Activated effector memory CD4-positive, alpha-beta T cell treated with anti-CD3 and anti-CD28 coated beads, Interleukin-2, amount 50 U/mL, for 16 hours (primary cell): ENCODE results near the gene DOK6.
"Not testable (repeated sequence)": the region's sequence is repeated elsewhere in the genome, so short reads cannot be mapped to it uniquely, and the experiment has no call there.

ENCODE experiments used
- DNase-seq: peaks from one replicate; pipeline ENCODE4 v3.0.0-alpha.2; 2020

Gene DOK6

GRCh38 chr18:69878213-69878933, 477.7 kb downstream of the DOK6 start:
- no peak for DNase-seq

DNA sequence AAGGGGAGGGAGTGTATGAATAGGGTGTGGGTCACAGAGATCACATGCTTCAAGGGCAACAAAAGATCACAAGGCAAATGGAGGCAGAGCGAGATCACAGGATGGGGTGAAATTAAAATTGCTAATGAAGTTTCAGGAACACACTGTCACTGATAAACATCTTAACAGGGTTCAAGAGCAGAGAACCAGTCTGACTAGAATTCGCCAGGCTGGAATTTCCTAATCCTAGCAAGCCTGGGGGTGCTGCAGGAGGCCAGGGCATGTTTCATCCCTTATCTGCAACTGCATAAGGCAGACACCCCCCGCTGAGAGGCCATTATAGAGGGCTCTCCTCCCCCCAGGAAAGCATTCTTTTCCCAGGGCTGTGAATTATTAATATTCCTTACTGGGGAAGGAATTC, 478.4 kb downstream of the DOK6 start:
- not testable (repeated sequence) for DNase-seq

DNA sequence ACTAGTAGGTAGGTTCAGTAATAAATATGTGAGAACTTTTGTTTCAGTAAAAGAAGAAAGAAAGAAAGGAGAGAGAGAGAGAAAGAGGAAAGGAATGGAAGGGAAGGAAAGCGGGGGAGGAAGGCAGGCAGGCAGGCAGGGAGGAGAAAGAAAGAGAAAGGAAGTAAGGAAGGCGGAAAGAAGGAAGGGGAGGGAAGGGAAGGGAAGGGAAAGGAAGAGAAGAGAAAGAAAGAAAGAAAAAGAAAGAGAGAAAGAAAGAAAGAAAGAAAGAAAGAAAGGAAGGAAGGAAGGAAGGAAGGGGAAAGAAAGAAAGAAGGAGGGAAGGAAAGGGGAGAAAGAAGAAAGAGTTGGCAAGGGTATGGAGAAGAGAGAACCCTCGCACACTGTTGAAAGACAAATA, 479.4 kb downstream of the DOK6 start:
- no peak for DNase-seq

GRCh38 chr18:69882965-69883668, 482.4 kb downstream of the DOK6 start:
- DNase-seq, result no peak

DNA sequence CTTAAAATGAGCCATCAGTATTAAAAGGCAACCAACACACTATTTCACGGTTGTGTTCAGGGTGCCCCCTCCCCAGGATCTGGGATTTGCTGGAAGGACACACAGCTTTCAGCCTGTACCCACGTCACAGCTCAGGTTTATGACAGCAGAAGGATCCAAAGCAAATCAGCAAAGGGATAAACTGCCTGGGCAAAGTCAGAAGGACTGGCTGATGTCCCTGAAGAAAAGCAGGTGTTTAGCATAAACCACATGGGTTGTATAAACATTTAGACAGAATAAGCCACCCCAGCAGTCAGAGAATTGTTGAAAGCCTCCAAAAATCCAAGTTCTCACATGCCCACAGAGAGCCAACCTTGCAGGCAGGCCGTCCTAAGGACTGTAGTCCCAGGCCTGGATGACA, 483.1 kb downstream of the DOK6 start:
- no peak for DNase-seq

DNA sequence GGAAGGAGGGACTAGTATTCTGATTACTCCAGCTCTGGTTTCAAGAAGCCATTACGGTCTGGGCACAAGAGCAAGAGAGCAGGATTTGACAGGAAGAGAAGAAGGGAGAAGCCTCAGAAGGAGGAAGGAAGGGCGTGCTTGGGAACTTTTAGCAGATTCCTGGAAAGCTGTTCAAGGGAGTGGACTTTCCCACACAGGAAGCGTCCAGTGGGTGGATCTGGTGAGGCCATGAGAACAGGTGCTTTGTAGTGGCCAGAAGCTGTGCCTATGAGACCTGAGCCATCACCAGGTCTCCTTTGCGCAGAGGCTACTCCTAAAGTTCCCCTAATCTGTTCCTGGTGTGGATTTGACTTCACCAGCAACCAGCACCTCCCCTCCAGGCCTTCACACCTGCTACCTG, 484.7 kb downstream of the DOK6 start:
- DNase-seq, result no peak

- peak; percentile 81 for DNase-seq
These were observed 485.3 kb downstream of the DOK6 start for GRCh38 chr18:69885841-69886531.

DNA sequence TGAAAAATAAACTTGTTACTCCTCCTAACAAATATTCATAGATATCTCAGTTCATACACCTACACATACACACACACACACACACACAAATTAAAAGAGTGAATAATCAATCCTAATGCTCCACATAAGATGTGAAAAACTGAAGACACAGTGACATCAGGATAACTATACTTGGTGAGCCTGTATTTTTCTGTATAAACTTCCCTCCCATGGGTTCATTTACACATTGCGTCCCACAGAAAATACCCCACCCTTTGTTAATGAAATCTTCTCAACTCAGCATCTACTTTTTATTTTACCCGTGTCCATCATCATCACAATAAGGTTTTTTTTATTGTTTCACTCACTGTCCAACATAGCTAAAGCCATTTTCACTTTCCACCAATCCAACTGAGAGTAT, 486.6 kb downstream of the DOK6 start:
- no peak for DNase-seq

- no peak for DNase-seq
These were observed 488.3 kb downstream of the DOK6 start for GRCh38 chr18:69889009-69889408.

DNA sequence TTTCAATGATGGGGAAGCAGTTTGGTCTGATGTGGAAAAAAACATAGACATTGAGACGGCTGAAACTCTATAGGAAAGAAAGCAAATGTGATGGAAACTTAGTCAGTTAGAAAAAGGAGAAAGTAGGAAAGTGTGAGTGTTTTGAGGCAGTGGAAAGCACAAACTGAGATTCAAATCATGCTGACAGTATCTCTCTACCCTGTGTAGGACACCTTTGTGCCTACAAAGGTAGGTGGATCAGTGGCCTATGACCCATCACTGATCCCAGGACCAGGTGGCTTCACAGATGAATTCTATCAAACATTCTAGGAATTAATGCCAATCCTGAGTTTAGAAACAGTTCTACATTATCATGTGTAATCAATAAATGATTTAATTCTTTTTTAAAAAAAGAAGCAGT, 489.9 kb downstream of the DOK6 start:
- no peak for DNase-seq

GRCh38 chr18:69894467-69894866, 493.8 kb downstream of the DOK6 start:
- no peak for DNase-seq

DNA sequence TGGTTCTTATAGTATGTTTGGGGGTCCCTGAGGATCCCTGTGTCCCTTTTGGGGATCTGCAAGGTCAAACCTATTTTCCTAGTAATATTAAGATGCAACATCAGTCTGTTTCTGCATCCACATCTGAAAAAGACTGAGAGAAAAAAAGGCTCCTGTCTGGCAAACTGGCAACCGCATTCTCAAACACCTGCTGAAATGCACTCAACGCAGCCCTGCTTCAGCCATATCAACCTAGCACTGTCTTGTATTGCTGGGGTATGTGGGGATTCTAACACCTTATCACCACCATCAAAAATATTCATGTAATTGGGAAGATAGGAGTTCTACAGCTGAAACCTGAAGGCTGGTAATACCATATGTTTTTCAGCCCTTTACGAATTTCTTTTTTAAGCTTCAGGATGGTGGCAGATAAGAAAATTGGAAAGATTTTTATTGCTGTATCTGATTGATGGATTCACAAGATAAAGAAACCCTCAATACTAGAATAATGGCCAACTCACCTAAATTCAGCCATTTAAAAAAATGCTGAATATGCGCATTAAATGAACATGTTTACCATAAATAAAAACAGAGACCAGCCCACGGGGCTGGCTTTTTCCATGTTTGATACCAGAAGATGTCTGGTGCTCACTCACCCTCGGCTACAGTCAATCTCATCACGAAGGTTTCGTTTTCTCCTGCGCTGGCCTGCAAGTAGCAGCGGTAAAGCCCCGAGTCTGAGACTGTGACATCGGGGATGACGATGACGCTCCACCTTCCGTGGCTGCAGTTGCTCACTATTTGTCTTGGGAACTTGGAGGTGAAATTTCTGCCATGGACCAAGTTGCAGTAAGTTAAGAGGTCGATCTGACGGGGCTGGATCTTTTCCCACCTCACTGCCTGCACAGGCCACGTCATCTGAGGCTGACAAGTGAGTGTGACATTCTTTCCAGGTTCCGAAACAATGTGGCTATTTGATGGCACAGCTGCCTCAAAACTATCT, 494.7 kb downstream of the DOK6 start:
- DNase-seq, result peak; percentile 70

DNA sequence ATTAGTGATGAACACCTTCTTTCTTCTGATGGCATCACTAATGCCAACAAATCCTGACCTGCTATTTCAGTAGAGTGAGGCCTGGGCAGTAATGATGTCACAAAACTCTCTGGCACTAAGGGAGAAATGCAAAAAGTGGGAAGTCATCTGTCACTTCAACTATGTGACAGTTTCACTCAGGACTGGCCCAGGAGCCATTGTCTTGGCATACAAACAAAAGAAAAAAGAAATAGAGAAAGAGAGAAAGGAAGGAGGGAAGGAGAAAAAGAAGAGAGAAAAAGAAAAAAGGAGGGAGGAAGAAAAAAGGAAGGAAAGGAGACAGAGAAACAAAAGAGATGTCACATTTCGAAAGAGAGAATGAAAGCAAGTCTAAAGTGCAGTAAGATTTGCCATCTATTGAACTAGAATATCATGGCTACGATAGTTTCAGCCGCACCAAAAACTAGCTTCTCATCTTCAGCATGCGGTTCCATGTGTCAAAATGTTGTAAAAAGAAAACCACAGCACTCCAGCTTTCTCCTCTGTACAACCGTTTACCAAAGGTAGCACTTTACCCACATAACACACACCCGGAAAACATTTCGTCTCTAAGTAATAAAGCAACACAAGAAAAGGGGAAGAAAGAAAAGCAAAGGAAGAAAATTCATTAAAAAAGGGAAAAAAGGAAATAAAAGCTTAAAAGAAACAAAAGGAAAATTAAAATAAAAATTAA, 496.9 kb downstream of the DOK6 start:
- DNase-seq, result no peak

DNA sequence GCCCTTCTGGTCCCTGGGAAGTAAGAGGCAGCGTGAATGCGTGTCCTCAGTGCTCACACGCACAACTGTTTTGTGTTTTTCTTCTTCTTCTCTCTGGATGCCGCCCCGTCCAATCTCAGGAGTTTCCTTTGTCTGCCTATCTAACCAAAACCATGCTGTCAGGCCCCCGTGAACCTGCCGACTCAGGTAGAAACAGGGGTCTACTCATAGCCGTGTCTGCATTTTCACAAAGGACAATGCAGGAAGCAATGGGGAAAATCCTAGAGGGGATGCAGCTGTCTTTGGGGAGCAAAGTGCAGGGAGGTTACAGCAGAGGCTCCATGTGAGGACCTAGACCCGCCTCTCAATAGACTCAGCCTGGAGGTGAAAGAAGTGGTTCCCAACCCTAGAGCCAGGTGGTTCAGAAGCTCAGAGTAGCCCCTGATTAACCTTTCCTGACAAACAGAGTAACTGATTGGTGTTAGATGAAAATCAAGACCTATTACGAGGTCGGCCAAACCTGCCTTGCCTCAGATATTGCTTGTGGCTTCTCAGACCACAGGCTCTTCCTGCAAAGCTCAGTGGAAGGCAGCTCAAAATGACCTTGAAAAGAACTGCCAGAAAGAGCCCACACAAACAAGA, 497.7 kb downstream of the DOK6 start:
- DNase-seq, result peak; percentile 72
